Small intestine (tissue), 7 donors: ENCODE results near the gene ITGA1. TPM values are rescaled to one million over a fixed set of nuclear protein-coding genes. Genes with fewer than 3 reads are reported as not detected.
"Not testable (repeated sequence)": the region's sequence is repeated elsewhere in the genome, so short reads cannot be mapped to it uniquely, and the experiment has no call there.

Source experiments
- DNase-seq, 2 donors: peaks; one replicate each; pipeline versions ENCODE4 v3.0.0 to v3.0.0-alpha.2; 2013
- FAIRE-seq: peaks from 2 replicates; lab custom pipeline; 2012; peaks lifted over from hg19 to GRCh38; lab: Jason Lieb, UNC
- H3K27ac ChIP-seq, 3 donors: one replicate each; pipeline ENCODE4 v1.5.1; 2013; ENCODE audit warnings: low read length in 2 of 3, mild to moderate bottlenecking in 2 of 3, control low read depth in 1 of 3, inconsistent platforms in 1 of 3, low read depth in 1 of 3, moderate library complexity in 1 of 3
- H3K27me3 ChIP-seq, 3 donors: one replicate each; pipeline ENCODE4 v1.6.1; 2013; ENCODE audit warnings: low read length in 3 of 3, inconsistent platforms in 1 of 3; ENCODE audit not compliant: control insufficient read depth in 3 of 3, insufficient read depth in 3 of 3
- H3K36me3 ChIP-seq, 3 donors: one replicate each; pipeline ENCODE4 v1.6.1; 2013; ENCODE audit warnings: low read length in 3 of 3, inconsistent platforms in 1 of 3, low read depth in 1 of 3, mild to moderate bottlenecking in 1 of 3, moderate library complexity in 1 of 3; ENCODE audit not compliant: control insufficient read depth in 3 of 3, insufficient read depth in 2 of 3
- H3K4me1 ChIP-seq, 3 donors: one replicate each; pipeline ENCODE4 v1.6.1; 2013; ENCODE audit warnings: low read length in 2 of 3, inconsistent platforms in 1 of 3, low read depth in 1 of 3, mild to moderate bottlenecking in 1 of 3, moderate library complexity in 1 of 3; ENCODE audit not compliant: control insufficient read depth in 3 of 3, insufficient read depth in 2 of 3
- H3K4me3 ChIP-seq, 3 donors: one replicate each; pipeline ENCODE4 v1.5.1; 2013; ENCODE audit warnings: low read length in 3 of 3, control low read depth in 1 of 3, inconsistent platforms in 1 of 3, low read depth in 1 of 3, mild to moderate bottlenecking in 1 of 3, moderate library complexity in 1 of 3
- H3K9me3 ChIP-seq, 2 donors: one replicate each; pipeline ENCODE4 v1.6.1; 2013; ENCODE audit warnings: low read depth in 1 of 2, low read length in 1 of 2; ENCODE audit not compliant: control insufficient read depth in 2 of 2, insufficient read depth in 1 of 2
- WGBS, 3 donors: extraction: QIAGEN DNeasy Blood & Tissue Kit; methylation state at CpG; one replicate each; pipeline ENCODE4 v1.1.7; 2013; 5-methylcytosine and 5-hydroxymethylcytosine counted together
- polyA plus RNA-seq, 4 donors: library from polyadenylated mRNA; stranded (reverse) in 3 of 4; unstranded in 1 of 4; fragments of 200-250 nt in 3 of 4; fragments of 120-200 nt in 1 of 4; gene quantifications; one replicate each; pipeline versions ENCODE4 v1.2.1 to v1.2.3, GENCODE V29; 2013
- donor health status: healthy with polysubstance abuse.
- donor health status: control.
- donor health status: control.
- donor health status: Bipolar disorder and iron deficiency.
- donor health status: healthy.

Gene ITGA1
- polyA plus RNA-seq, 4 donors = 1.6 to 20.9 (median 5.0) TPM

DNA sequence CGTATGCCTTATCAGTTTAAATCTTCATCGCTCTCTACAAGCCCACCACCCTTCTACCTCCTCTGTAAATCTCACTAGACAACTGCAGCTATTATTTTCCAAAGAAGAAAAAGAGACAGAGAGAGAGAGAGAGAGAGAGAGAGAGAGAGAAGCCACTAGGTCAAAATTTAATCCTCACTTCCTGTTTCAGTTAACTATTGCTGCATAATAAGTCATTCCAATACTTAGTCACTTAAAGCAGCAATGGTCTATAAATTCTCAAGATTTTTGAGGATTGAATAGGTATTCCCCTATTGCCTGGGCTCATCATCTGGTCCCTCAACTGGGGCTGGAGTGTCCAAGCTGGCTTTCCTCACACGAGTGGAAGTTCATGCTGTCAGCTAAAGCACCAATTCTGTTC lies 68.8 kb downstream of the ITGA1 start:
- Histone ChIP-seq H3K4me1 (peaks cover 0 to 3% (median 0%) of the 10 kb centered on the region in 3 donors), H3K36me3 (peaks cover 0 to 2% (median 1%) of the 10 kb centered on the region in 3 donors), H3K9me3 (no peaks in the 10 kb centered on the region), H3K4me3 (no peak overlapping the region), H3K27me3 (no peaks in the 10 kb centered on the region), H3K27ac (no peak overlapping the region)
- FAIRE-seq = no peak
- 82 to 93% (median 86%) methylated on average over 3 of the region's 3 CpGs for WGBS, 3 donors
- no peak for DNase-seq

DNA sequence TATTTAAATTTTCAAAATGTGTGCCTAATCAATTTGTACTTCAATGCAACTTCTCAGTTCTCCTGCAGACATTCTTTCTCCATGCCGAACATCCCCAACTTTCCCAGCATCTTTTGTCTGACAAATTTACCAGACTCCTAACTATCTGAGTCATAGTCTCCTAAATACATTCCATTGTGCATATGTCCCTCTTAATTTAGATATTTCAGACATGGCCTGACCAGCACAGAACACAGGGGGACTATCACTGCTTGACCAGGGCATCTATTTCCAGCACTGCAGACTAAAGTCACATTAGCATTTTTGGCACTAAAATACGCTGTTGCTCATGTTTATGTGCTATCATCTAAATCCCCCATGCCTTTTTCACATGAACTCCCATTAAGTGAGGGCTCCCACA lies 71.9 kb downstream of the ITGA1 start:
- Histone ChIP-seq H3K36me3 (peaks cover 0 to 6% (median 1%) of the 10 kb centered on the region in 3 donors), H3K4me3 (no peak overlapping the region), H3K9me3 (no peaks in the 10 kb centered on the region), H3K27ac (no peak overlapping the region), H3K27me3 (no peaks in the 10 kb centered on the region), H3K4me1 (no peaks in the 10 kb centered on the region)
- no peak for FAIRE-seq
- no peak for DNase-seq
- WGBS, 3 donors = 77 to 97% (median 91%) methylated on average over 2 of the region's 2 CpGs

DNA sequence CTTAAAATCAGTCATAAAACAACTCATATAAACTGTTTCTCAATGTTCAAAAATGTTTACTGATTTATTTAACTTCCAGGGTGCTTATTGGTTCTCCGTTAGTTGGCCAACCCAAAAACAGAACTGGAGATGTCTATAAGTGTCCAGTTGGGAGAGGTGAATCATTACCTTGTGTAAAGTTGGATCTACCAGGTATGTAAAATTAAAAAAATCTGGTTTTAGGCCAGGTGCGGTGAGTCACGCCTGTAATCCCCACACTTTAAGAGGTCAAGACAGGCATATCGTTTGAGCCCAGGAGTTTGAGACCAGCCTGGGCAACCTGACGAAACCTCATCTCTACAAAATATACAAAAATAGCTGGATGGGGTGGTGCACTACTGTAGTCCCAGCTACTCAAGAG lies 73.7 kb downstream of the ITGA1 start:
- WGBS, 3 donors = 88 to 93% (median 92%) methylated on average over 5 of the region's 5 CpGs
- H3K4me1 ChIP-seq = no peaks in the 10 kb centered on the region
- no peak for FAIRE-seq

DNA sequence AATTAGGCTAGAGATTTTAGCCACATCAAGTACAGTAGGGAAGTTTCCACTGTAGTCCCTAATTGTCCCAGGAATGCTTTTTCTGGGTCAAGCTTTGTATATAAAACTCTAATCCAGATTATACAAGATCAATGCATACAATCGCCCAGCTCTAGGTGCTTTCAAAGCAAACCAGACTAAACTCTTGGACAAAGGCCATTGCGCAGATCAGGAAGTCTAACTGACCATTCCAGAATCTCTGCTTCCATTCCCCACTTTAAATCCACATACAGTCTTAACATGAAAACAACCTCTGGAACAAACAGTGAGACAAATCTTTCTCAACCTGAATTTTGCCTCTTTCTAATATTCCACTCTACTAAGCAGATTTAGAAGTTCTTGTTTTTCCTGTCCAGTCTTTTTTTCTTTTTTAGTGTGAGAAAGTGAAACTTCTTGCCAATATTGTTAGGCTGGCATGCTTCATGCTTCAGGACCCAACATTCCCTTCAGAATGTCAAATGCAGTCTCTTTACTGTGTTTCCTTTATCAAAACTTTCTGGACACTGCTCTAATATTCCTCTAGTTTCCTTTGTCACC lies 76.1 kb downstream of the ITGA1 start:
- no peak overlapping the region for H3K4me3 ChIP-seq
- 65 to 82% (median 69%) methylated on average over 2 of the region's 2 CpGs for WGBS, 3 donors
- peak overlapping the region in 2 of 3 donors; percentile 32 to 58 for H3K27ac ChIP-seq
- no peaks in the 10 kb centered on the region for H3K4me1 ChIP-seq
- DNase-seq (no peak), FAIRE-seq (no peak)
- H3K9me3 ChIP-seq = no peaks in the 10 kb centered on the region
- no peaks in the 10 kb centered on the region for H3K27me3 ChIP-seq
- H3K36me3 ChIP-seq = peaks cover 0 to 6% (median 3%) of the 10 kb centered on the region in 3 donors

More for the DNA sequence above, 73.7 kb downstream of the ITGA1 start:
- no peaks in the 10 kb centered on the region for H3K9me3 ChIP-seq
- no peak for DNase-seq
- H3K27me3 ChIP-seq = no peaks in the 10 kb centered on the region
- no peak overlapping the region for H3K27ac ChIP-seq
- H3K36me3 ChIP-seq = peaks cover 0 to 6% (median 1%) of the 10 kb centered on the region in 3 donors
- H3K4me3 ChIP-seq = no peak overlapping the region

DNA sequence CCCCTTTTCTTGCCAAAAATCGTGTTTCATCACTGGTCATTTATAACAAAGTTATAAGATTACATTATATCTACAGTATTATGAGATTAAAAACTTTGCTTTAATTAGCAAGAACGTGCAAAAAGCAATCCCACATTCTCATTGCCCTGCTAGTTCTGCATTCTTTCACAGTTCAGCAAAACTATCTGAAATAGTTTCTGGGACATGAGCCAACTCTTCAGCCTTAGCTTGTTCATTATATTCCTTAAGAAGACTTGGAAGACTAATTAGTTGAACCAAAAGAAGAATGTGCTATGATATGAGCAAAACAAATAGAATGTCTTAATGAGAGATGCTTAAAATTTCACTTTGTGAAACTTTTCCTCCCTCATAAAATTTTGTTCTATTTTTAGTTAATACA lies 76.7 kb downstream of the ITGA1 start:
- DNase-seq (no peak), FAIRE-seq (no peak)
- Histone ChIP-seq H3K4me3 (no peak overlapping the region), H3K9me3 (no peaks in the 10 kb centered on the region), H3K4me1 (no peaks in the 10 kb centered on the region), H3K27ac (peak overlapping the region in 1 of 3 donors; percentile 58), H3K36me3 (peaks cover 0 to 6% (median 3%) of the 10 kb centered on the region in 3 donors), H3K27me3 (no peaks in the 10 kb centered on the region)
- WGBS, 3 donors = 26 to 64% (median 62%) methylated on average over 2 of the region's 2 CpGs

DNA sequence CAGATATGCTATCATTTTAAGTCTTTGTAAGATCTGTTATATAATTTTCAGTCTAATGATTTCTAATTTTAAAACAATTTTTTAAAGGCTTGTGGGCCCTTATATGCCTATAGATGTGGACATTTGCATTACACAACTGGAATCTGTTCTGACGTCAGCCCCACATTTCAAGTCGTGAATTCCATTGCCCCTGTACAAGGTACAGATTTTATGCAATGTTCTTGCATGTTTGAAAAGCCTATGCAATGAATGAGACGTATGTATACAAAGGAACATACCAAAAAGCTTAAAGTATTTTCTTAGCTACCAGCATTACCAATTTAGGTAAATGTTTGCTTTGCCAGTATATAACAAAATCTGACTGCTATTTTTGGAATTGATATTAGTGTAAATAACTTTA lies 77.2 kb downstream of the ITGA1 start:
- no peaks in the 10 kb centered on the region for H3K27me3 ChIP-seq
- FAIRE-seq (no peak), DNase-seq (no peak)
- no peak overlapping the region for H3K4me3 ChIP-seq
- H3K27ac ChIP-seq = peak overlapping the region in 1 of 3 donors; percentile 58
- H3K9me3 ChIP-seq = no peaks in the 10 kb centered on the region
- H3K4me1 ChIP-seq = no peaks in the 10 kb centered on the region
- 76 to 95% (median 85%) methylated on average over 3 of the region's 3 CpGs for whole genome bisulfite sequencing, 3 donors
- H3K36me3 ChIP-seq = peaks cover 0 to 6% (median 3%) of the 10 kb centered on the region in 3 donors

DNA sequence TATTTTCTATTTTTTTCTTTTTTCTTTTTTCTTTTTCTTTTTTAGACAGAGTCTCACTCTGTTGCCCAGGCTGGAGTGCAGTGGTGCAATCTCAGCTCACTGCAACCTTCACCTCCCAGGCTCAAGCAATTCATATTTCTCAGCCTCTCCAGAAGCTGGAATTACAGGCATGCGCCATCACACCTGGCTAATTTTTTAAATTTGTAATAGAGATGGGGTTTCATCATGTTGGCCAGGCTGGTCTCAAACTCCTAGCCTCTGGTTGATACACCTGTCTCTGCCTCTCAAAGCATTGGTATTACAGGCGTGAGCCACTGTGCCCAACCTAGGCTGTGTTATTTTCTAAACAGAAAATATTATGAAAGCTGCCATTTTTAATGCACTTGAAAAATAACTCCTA lies 78.3 kb downstream of the ITGA1 start:
- not testable (repeated sequence) for FAIRE-seq, H3K9me3 ChIP-seq, H3K4me3 ChIP-seq, DNase-seq, H3K36me3 ChIP-seq, H3K27me3 ChIP-seq, H3K27ac ChIP-seq, H3K4me1 ChIP-seq
- 92 to 97% (median 97%) methylated on average over 2 of the region's 2 CpGs for whole genome bisulfite sequencing, 3 donors

DNA sequence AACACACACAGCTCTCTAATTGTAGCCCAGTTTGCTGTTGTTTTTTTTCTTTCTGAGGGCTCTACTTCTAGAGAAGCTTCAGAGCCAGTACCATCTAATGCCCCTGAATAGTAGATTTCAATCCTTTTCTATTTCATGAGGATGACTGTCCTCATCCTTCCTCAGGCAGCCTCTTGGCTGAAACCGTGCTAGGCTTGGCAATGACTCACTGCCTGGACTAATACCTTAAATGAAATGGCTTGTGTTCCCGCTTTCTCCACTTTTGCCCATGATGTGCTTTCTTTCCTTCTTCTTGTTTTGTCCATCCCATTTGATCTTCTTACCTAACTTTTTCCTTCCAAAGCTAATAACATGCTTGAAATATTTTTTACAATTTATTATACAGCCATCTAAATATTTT lies 80.1 kb downstream of the ITGA1 start:
- FAIRE-seq (no peak), DNase-seq (no peak)
- H3K36me3 ChIP-seq = peaks cover 0 to 2% (median 0%) of the 10 kb centered on the region in 3 donors
- 83 to 90% (median 85%) methylated on average over 2 of the region's 2 CpGs for WGBS, 3 donors
- H3K27me3 ChIP-seq = no peaks in the 10 kb centered on the region
- no peaks in the 10 kb centered on the region for H3K9me3 ChIP-seq
- H3K4me3 ChIP-seq = no peak overlapping the region
- H3K4me1 ChIP-seq = no peaks in the 10 kb centered on the region
- no peak overlapping the region for H3K27ac ChIP-seq

DNA sequence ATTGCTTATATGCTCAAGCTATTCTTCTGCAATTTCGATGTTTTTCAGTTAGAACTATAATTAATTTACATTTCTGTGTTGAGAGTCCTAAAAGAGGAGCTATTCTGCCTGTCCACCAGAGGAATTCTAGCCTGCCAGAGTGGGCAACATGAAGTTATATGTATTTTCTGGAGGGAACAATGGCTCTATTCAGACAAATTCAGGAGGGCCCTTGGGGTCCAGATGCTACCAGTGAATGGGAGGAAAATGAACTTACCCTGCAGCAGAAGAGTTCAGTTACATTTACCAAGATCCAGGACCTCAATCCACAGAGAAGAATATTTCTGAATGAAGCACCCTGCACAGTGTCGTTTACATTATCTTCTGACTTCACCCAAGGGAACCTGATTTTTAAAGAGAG lies 80.7 kb downstream of the ITGA1 start:
- H3K27ac ChIP-seq = no peak overlapping the region
- H3K4me3 ChIP-seq = no peak overlapping the region
- H3K9me3 ChIP-seq = no peaks in the 10 kb centered on the region
- no peaks in the 10 kb centered on the region for H3K4me1 ChIP-seq
- peaks cover 0 to 4% (median 0%) of the 10 kb centered on the region in 3 donors for H3K36me3 ChIP-seq
- DNase-seq (no peak), FAIRE-seq (no peak)
- WGBS, 3 donors = 76 to 89% (median 88%) methylated on average over 2 of the region's 2 CpGs
- H3K27me3 ChIP-seq = no peaks in the 10 kb centered on the region
